ENCODE results near the gene ATL2. TPM values are rescaled to one million over a fixed set of nuclear protein-coding genes. Genes with fewer than 3 reads are reported as not detected.
A peak's percentile ranks its signal among the peaks of the same experiment; 100 is the strongest.

The ATL2 gene
- total RNA-seq, 1 donor from 2014 or later: 55.8 TPM

DNA sequence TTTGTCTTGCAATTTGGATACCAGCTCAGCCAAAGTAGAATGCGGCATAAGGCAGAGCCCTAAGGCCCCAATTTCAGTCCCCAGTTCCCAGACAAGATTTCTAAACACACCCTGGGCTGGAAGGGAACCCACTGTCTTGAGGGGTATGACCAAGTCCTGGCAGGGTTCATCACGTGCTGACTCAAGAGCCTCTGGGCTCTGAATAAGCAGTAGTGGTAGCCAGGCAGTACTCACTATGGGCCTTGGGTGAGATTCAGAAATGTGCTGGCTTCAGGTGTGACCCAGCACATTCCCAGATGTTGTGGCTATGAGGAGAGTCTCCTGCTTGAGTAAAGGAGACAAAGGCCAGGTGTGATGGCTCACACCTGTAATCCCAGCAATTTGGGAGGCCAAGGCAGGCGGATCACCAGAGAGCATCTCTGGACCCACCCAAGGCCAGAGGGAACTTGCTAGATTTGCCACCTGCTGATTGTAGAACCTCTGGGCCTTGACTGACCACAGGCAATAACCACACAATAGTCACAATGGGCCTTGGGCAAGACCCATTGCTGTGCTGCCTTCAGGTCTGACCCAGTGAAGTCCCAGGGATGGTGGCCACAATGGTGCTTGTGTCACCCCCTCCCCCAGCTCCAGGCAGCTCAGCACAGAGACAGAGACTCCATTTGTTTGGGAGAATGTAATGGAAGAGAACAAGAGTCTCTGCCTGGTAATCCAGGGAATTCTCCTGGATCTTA, 74.9 kb downstream of the ATL2 start:
- Histone ChIP-seq H3K36me3 (ENCODE audit: control insufficient read depth in 3 of 3, insufficient read depth in 3 of 3, low read length in 3 of 3) (peaks cover 16 to 23% (median 19%) of the 10 kb centered on the region in 3 donors), H3K9ac (ENCODE audit: low read depth in 1 of 3, low read length in 3 of 3) (peak overlapping the region in 1 of 3 donors; percentile 4), H3K9me3 (ENCODE audit: control insufficient read depth in 3 of 3, low read length in 3 of 3) (no peaks in the 10 kb centered on the region), H3K4me1 (ENCODE audit: control insufficient read depth in 3 of 3, insufficient read depth in 3 of 3, low read length in 3 of 3) (peaks cover 11 to 18% (median 13%) of the 10 kb centered on the region in 3 donors), H3K27me3 (ENCODE audit: control insufficient read depth in 3 of 3, insufficient read depth in 3 of 3, low read length in 3 of 3) (no peaks in the 10 kb centered on the region), H3K27ac (ENCODE audit: low read depth, low read length) (no peak overlapping the region), H3K4me3 (ENCODE audit: low read length in 3 of 3) (no peak overlapping the region)

DNA sequence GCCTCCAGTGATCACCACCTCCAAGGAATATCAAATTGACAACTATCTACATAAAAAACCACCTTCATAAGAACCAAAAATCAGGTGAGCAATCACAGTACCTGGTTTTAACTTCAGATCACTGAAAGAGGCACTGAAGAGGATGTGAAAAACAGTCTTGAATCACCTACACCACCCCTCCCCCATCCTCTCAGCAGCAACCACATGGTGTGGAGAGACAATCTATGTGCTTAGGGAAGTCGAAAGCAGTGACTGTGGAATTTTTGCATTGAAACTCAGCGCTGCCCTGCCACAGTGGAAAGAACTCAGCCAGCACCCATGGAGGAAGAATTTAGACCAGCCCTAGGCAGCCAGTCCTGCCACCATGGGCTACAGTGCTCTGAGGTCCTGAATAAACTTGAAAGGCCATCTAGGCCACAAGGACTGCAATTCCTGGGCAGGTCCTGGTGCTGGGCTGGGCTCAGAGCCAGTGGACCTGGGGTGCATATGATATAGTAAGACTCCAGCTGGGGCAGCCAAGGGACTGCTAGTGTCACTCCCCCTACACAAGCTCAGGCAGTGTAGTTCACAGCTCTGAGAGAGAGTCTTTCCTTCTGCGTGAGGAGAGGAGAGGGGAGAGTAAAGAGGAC, 75.6 kb downstream of the ATL2 start:
- Histone ChIP-seq H3K9ac (ENCODE audit: low read depth in 1 of 3, low read length in 3 of 3) (peak overlapping the region in 1 of 3 donors; percentile 4), H3K27ac (ENCODE audit: low read depth, low read length) (no peak overlapping the region), H3K27me3 (ENCODE audit: control insufficient read depth in 3 of 3, insufficient read depth in 3 of 3, low read length in 3 of 3) (no peaks in the 10 kb centered on the region), H3K4me3 (ENCODE audit: low read length in 3 of 3) (no peak overlapping the region), H3K36me3 (ENCODE audit: control insufficient read depth in 3 of 3, insufficient read depth in 3 of 3, low read length in 3 of 3) (peaks cover 18 to 26% (median 25%) of the 10 kb centered on the region in 3 donors), H3K9me3 (ENCODE audit: control insufficient read depth in 3 of 3, low read length in 3 of 3) (no peaks in the 10 kb centered on the region), H3K4me1 (ENCODE audit: control insufficient read depth in 3 of 3, insufficient read depth in 3 of 3, low read length in 3 of 3) (peaks cover 11 to 18% (median 13%) of the 10 kb centered on the region in 3 donors)

DNA sequence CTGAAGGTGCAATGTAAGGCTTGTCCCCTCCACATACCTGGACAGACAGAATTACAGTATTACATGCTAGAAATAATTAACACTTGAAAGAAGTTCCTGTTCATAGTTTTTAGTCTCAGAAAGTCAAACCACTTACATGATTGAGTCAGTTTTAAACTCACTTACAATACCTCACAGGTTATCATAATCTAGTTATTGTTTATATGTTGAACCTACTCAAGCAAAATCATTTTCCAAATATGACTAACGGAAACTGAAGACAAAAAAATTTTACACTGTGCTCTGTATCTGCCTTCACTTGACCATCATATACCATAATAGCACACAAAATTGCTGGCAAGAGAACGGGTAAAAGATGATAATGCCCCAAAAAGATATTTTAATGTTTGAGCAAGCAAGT, 78.5 kb downstream of the ATL2 start:
- Histone ChIP-seq H3K9ac (ENCODE audit: low read depth in 1 of 3, low read length in 3 of 3) (no peak overlapping the region), H3K27ac (ENCODE audit: low read depth, low read length) (no peak overlapping the region), H3K36me3 (ENCODE audit: control insufficient read depth in 3 of 3, insufficient read depth in 3 of 3, low read length in 3 of 3) (peaks cover 18 to 33% (median 32%) of the 10 kb centered on the region in 3 donors)

DNA sequence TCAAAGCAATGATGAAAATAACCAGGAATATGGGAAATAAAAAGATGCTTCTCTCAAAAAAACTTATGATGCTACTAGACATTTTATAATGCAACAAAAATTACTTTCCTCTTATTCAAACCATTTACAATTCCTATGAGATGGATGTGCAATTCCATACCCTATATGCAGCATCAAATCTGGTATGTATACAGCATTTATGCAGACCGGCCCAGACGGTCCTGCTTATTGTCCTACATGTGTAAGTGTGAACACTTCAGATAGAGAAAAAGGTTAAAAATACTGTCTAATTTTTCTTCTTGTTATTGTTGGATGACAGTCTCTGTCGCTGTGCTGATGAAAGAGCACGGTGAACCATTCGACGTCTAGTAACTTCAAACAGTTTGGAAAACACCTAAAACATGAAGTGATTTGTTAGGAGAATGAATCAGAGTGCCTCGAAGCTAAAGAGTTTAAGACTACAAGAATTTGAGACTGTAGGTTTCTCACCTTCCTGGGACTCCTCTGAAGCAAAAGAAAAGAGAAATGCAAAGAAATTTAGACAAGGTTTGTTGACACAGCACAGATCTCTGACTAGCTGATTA, 80.8 kb downstream of the ATL2 start:
- H3K27ac ChIP-seq (ENCODE audit: low read depth, low read length): no peak overlapping the region
- no peaks in the 10 kb centered on the region for H3K27me3 ChIP-seq (ENCODE audit: control insufficient read depth in 3 of 3, insufficient read depth in 3 of 3, low read length in 3 of 3)
- peaks cover 18 to 33% (median 29%) of the 10 kb centered on the region in 3 donors for H3K36me3 ChIP-seq (ENCODE audit: control insufficient read depth in 3 of 3, insufficient read depth in 3 of 3, low read length in 3 of 3)
- H3K4me1 ChIP-seq (ENCODE audit: control insufficient read depth in 3 of 3, insufficient read depth in 3 of 3, low read length in 3 of 3): peaks cover 0 to 3% (median 2%) of the 10 kb centered on the region in 3 donors
- no peaks in the 10 kb centered on the region for H3K9me3 ChIP-seq (ENCODE audit: control insufficient read depth in 3 of 3, low read length in 3 of 3)
- no peak overlapping the region for H3K9ac ChIP-seq (ENCODE audit: low read depth in 1 of 3, low read length in 3 of 3)
- H3K4me3 ChIP-seq (ENCODE audit: low read length in 3 of 3): no peak overlapping the region

More for the DNA sequence above, 78.5 kb downstream of the ATL2 start:
- Histone ChIP-seq H3K4me3 (ENCODE audit: low read length in 3 of 3) (no peak overlapping the region), H3K27me3 (ENCODE audit: control insufficient read depth in 3 of 3, insufficient read depth in 3 of 3, low read length in 3 of 3) (no peaks in the 10 kb centered on the region), H3K9me3 (ENCODE audit: control insufficient read depth in 3 of 3, low read length in 3 of 3) (no peaks in the 10 kb centered on the region), H3K4me1 (ENCODE audit: control insufficient read depth in 3 of 3, insufficient read depth in 3 of 3, low read length in 3 of 3) (peaks cover 11 to 18% (median 13%) of the 10 kb centered on the region in 3 donors)

DNA sequence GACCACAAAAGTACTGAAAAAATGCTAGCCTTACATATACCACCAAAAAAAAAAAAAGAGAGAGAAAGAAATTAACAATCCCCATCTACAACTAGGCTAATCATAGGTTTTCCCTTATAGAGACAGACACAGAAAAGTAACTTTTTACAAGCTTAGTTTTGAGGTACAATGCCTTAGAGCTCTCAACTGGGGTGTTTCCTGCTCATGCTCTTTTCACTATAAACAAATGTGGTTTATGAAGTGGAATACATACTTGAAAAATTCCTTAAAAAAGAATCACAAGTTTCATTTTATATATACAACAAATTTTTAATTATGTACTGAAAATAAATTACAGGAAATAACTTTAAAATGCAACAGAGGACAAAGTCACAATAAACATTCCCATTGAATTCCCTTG, 82.5 kb downstream of the ATL2 start:
- no peaks in the 10 kb centered on the region for H3K27me3 ChIP-seq (ENCODE audit: control insufficient read depth in 3 of 3, insufficient read depth in 3 of 3, low read length in 3 of 3)
- no peaks in the 10 kb centered on the region for H3K4me1 ChIP-seq (ENCODE audit: control insufficient read depth in 3 of 3, insufficient read depth in 3 of 3, low read length in 3 of 3)

DNA sequence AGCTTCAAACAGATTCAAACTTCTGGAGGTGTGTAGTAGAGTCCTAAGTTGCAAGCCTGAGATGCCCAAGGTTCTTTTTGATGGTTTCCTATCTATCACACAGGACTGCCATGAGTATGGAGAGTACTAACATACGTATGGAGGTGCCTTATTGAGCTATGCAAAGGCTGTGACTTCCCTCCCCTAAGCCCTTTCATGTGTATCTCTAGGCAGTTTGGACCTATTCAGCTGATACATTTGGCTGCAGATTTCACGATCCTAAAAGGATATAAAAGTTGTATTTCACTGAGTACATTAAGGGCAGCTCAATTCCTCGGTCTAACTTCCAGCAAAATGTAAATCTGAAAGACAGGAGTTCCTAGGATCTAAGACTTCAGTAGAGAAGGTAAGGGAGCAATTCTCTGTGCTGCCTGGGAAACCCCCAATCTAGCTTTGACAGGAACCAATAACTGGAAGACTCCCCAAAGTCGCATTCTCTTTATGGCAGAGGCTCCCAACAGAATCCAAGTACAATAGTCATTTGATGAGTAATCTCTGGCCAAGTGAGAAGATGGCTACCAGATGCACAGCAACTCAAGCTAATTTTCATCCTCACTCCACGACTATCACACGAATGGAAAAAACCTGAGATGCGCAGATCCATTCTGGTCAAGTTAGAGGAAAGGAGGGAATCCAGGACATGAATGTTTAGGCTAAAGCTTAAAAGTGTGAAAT, 83.8 kb downstream of the ATL2 start:
- Histone ChIP-seq H3K9me3 (ENCODE audit: control insufficient read depth in 3 of 3, low read length in 3 of 3) (no peaks in the 10 kb centered on the region), H3K9ac (ENCODE audit: low read depth in 1 of 3, low read length in 3 of 3) (no peak overlapping the region), H3K27ac (ENCODE audit: low read depth, low read length) (no peak overlapping the region), H3K4me1 (ENCODE audit: control insufficient read depth in 3 of 3, insufficient read depth in 3 of 3, low read length in 3 of 3) (no peaks in the 10 kb centered on the region), H3K4me3 (ENCODE audit: low read length in 3 of 3) (no peak overlapping the region), H3K36me3 (ENCODE audit: control insufficient read depth in 3 of 3, insufficient read depth in 3 of 3, low read length in 3 of 3) (peaks cover 15 to 26% (median 23%) of the 10 kb centered on the region in 3 donors), H3K27me3 (ENCODE audit: control insufficient read depth in 3 of 3, insufficient read depth in 3 of 3, low read length in 3 of 3) (no peaks in the 10 kb centered on the region)

More for the DNA sequence above, 82.5 kb downstream of the ATL2 start:
- H3K9ac ChIP-seq (ENCODE audit: low read depth in 1 of 3, low read length in 3 of 3): no peak overlapping the region
- no peaks in the 10 kb centered on the region for H3K9me3 ChIP-seq (ENCODE audit: control insufficient read depth in 3 of 3, low read length in 3 of 3)
- H3K4me3 ChIP-seq (ENCODE audit: low read length in 3 of 3): no peak overlapping the region
- H3K36me3 ChIP-seq (ENCODE audit: control insufficient read depth in 3 of 3, insufficient read depth in 3 of 3, low read length in 3 of 3): peaks cover 18 to 27% (median 27%) of the 10 kb centered on the region in 3 donors
- no peak overlapping the region for H3K27ac ChIP-seq (ENCODE audit: low read depth, low read length)

DNA sequence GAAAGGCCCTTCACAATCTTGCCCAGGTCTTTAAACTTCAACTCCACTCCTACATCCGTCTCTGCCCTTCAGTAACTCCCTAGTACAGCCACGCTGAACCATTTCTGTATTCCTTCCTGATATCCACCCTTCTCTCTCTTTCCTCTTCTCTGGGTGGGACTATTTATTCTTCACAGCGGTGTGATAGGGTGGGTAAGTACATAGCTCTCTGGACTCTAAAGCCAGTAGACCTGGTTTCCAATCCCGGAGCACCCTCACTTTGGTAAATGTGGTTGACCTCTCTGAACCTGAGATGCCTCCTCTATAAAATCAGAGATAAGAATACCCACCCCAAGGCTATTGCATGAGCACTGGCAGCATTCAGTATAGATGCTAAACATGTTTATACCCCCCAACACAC, 86.7 kb downstream of the ATL2 start:
- H3K27me3 ChIP-seq (ENCODE audit: control insufficient read depth in 3 of 3, insufficient read depth in 3 of 3, low read length in 3 of 3): peaks cover 0 to 2% (median 0%) of the 10 kb centered on the region in 3 donors
- no peaks in the 10 kb centered on the region for H3K9me3 ChIP-seq (ENCODE audit: control insufficient read depth in 3 of 3, low read length in 3 of 3)
- no peak overlapping the region for H3K9ac ChIP-seq (ENCODE audit: low read depth in 1 of 3, low read length in 3 of 3)
- H3K4me1 ChIP-seq (ENCODE audit: control insufficient read depth in 3 of 3, insufficient read depth in 3 of 3, low read length in 3 of 3): no peaks in the 10 kb centered on the region
- H3K36me3 ChIP-seq (ENCODE audit: control insufficient read depth in 3 of 3, insufficient read depth in 3 of 3, low read length in 3 of 3): peaks cover 0 to under 1% (median 0%) of the 10 kb centered on the region in 3 donors
- no peak overlapping the region for H3K27ac ChIP-seq (ENCODE audit: low read depth, low read length)
- no peak overlapping the region for H3K4me3 ChIP-seq (ENCODE audit: low read length in 3 of 3)

DNA sequence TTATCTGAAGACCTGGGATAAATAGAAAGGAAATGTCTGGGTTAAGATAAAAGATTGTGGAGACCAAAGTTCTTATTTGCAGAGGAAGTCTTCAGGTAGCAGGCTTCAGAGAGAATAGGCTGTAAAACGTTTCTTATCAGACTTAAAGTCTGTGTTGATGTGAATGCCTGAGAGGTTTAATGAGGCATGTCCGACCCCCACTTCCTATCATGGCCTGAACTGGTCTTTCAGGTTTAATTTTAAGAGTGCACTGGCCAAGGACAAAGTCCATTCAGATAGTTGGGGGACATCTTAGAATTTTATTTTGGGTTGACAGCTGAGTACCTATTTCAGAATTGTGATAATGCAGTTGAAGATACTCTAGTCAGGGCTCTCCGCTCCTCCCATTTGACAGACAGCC, 92.1 kb downstream of the ATL2 start:
- H3K9ac ChIP-seq (ENCODE audit: low read depth in 1 of 3, low read length in 3 of 3): no peak overlapping the region
- peaks cover 0 to 7% (median 4%) of the 10 kb centered on the region in 3 donors for H3K27me3 ChIP-seq (ENCODE audit: control insufficient read depth in 3 of 3, insufficient read depth in 3 of 3, low read length in 3 of 3)
- no peak overlapping the region for H3K27ac ChIP-seq (ENCODE audit: low read depth, low read length)
- no peak overlapping the region for H3K4me3 ChIP-seq (ENCODE audit: low read length in 3 of 3)
- H3K4me1 ChIP-seq (ENCODE audit: control insufficient read depth in 3 of 3, insufficient read depth in 3 of 3, low read length in 3 of 3): no peaks in the 10 kb centered on the region
- no peaks in the 10 kb centered on the region for H3K9me3 ChIP-seq (ENCODE audit: control insufficient read depth in 3 of 3, low read length in 3 of 3)
- no peaks in the 10 kb centered on the region for H3K36me3 ChIP-seq (ENCODE audit: control insufficient read depth in 3 of 3, insufficient read depth in 3 of 3, low read length in 3 of 3)

DNA sequence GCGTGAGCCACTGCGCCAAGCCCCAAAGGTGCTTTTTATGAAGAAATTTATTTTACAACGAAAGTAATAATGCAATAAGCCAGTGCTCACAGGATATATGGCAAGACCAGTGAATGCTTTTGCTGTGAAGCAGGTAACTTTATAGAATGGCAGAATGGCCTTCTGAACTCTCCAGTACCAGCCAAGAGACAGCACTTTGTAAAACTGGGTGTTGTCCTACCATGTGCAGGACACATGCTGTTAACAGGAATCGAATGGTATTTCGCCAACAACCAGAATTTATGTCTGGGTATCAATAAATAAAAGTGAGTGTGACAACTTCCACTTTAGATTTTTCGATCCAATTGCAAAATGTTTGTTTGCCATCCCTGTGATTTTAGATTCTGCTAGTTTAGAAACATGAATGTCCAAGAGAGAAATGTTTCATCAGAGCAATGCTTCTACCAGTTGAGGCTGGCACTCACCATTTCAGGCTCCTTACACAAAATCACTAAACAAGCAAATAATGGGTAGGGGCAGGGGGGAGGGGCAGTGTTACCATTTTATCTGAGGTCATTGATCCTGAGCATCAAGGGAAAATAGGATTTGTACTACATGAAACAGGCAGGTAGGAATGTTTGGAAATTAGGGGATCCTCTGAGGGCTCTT, 95.9 kb downstream of the ATL2 start:
- no peaks in the 10 kb centered on the region for H3K36me3 ChIP-seq (ENCODE audit: control insufficient read depth in 3 of 3, insufficient read depth in 3 of 3, low read length in 3 of 3)
- H3K4me3 ChIP-seq (ENCODE audit: low read length in 3 of 3): no peak overlapping the region
- H3K27me3 ChIP-seq (ENCODE audit: control insufficient read depth in 3 of 3, insufficient read depth in 3 of 3, low read length in 3 of 3): peaks cover 0 to 7% (median 4%) of the 10 kb centered on the region in 3 donors
- no peak overlapping the region for H3K27ac ChIP-seq (ENCODE audit: low read depth, low read length)
- no peak overlapping the region for H3K9ac ChIP-seq (ENCODE audit: low read depth in 1 of 3, low read length in 3 of 3)
- no peaks in the 10 kb centered on the region for H3K4me1 ChIP-seq (ENCODE audit: control insufficient read depth in 3 of 3, insufficient read depth in 3 of 3, low read length in 3 of 3)
- H3K9me3 ChIP-seq (ENCODE audit: control insufficient read depth in 3 of 3, low read length in 3 of 3): no peaks in the 10 kb centered on the region

All from skeletal muscle tissue (tissue), 4 donors.